Raji (cell line): Measurements from ENCODE around the gene PDZD8.

Experiments
- POLR2A ChIP-seq: IDR thresholded peaks from 2 replicates; pipeline ENCODE4 v1.6.1; 2011; ENCODE audit warnings: low read depth, low read length, control low read depth; ENCODE audit not compliant: insufficient read depth

Gene PDZD8

DNA sequence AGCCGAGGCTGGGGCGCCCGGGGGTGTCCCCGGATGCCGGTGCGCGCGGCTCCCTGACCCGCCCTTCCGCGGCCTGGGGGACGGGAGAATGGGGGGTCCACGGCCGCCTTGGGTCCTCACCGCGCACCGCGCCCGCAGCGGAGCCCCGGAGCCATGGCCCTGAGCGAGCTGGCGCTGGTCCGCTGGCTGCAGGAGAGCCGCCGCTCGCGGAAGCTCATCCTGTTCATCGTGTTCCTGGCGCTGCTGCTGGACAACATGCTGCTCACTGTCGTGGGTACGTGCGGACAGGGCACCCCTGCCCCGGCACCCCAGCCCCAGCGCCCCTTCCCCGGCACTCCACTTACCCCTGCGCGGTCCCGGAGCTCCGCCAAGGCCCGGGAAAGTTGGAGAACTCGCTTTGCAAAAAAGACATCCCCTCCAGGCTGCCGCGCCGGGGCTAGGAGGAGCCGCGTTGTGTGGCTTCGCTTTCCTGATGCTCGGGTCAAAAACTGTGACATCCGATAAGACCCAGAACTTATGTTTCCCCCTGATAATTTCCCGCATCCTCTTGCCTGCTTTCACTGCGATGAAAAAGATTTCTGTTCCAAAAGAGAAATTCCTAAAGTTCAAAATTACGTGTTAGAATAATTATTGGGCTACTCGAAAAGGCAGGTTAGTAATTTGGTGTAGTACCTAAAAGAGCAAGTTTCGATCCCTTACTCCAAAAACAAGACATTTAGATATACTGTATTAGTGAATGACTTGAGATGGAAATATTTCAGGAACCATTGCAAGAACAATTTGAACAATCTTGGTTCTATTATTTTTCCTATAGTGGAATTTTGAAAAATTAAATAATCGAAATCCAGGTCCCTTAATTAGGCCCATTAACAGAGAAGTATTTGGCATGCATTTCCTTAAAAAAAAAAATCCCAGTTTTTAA, 133.4 kb downstream of the PDZD8 start:
- no peak for TF ChIP-seq POLR2A

DNA sequence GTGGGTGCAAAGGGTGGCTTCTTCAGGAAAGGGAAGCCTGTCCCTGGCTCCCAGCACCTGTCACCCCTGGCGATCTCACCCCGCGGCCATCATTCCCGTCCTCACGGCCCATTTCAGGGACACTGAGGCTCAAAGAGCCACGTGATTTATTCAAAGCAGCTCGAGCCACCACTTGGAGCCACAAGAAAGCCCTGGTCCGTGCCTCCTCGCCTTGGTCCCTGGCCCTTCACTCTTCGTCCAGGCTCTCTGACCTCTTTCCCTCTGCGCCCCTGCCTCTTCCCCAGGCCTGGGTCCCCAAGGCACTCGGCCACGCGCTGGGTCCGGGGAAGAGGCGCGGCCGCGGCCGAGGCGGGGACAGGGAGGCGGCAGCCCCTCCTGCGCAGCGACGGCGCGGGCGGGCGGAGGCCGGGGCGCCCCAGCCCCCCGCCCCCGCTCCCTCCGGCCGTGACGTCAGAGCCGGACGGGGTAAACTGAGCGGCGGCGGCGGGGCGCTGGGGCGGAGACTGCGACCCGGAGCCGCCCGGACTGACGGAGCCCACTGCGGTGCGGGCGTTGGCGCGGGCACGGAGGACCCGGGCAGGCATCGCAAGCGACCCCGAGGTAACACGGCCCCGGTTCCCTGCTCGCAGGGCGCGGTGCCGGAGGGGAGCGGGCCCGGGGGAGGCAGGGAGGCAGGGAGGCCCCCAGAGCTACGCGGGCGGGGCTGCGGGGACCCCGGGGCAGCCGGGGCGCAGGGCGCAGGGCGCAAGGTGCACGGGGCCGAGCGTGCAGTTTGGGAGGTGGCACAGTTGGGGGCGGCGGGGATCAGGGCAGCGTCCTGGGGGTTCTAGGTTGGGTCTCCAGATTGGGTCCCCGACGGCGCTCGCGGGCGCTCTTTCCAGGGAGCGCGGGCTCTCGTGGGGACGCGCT, 134.4 kb downstream of the PDZD8 start, which contains the start of gene SLC18A2:
TSS of gene SLC18A2 (plus strand) at position 494 of the 909 bp plus-strand sequence. CDS start 580 bp downstream, outside the sequence.
- TF ChIP-seq POLR2A = no peak

DNA sequence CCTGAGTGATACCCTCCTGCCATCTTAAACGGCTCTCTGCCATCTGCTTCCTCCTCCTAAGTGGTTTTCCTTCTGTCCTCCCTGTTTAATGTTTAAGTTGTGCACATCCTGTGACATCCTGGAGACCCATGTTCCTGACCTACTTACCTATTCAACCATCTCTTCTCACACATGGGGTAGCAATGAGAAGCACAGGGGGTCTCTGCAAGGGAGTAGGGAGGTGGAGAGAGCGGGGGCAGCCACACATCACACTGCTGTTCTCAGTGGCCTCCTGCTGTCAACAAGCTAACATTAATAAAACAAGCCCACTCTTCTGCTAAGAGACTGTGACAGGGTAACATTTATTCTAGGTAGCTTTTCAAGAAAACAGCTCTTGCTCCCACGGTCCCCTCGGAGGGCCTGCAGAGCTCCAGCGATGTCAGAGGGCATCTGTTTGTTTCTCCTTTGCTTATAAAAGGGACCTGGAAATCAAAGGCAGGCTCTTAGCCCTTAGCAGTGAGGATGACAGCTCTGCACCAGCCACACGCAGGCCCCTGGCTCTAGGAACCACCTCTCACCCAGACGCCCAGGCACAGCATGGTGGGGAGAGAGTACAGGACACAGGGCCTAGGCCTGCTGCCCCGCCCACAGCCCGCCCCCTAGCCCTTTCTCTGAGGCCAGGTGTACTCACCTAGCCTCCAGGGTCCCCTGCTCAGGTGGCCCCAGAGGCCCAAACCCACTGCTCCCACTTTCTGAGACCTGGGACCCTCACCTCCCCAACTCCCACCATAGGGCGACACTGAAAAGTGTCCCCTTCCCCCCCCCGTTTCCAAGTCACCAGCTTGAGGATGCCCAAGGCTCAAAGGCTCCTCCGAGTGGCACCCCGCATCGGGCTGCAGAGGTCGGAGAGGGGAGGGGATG, 135.3 kb downstream of the PDZD8 start:
- no peak for TF ChIP-seq POLR2A

DNA sequence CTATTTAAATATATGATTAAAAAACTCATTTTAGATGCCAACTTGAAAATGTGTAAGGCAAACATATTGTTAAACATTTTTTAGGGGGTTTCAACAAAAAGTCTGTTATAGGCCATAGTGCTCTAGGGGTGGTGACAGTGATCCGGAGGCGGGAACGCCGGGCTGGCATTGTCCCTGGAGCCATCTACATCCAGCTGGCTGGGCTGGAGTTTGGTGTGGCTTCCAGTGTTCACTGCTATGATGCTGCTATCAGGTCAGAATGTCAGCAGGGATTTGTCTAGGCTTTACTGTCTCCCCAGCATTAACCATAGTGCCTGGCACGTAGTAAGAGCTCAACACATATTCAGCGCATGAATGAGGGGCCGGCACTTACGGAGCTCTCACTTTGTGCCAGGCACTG, 136.2 kb downstream of the PDZD8 start:
- TF ChIP-seq POLR2A = no peak

DNA sequence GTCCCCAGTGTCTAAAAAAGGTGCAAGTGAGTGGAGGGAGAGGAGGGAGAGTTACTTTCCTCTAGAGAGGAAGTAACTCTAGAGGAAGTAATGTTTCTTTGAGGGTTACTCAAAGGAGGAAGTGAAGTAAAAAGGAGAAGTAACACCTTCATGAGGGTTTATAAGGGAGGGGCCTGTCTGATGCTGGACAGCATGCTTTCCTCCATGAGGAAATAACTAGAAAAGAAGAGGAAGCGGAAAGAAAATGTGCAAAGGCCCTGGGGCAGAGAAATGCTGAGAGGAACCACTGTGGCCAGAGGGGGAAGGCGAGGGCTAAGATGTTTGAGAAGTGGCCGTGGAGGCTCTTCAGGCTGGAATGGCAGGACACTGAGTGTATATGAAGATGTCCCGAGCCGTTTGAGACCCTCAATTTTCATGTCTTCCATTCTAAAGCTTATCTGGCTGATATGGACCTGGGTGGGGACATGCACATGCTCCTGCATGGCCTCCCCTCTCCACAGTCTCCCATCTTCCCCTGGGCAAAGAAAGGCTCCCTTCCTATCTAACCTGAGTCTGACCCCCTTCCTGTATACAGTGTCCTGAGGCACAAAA, 137.7 kb downstream of the PDZD8 start:
- no peak for TF ChIP-seq POLR2A

DNA sequence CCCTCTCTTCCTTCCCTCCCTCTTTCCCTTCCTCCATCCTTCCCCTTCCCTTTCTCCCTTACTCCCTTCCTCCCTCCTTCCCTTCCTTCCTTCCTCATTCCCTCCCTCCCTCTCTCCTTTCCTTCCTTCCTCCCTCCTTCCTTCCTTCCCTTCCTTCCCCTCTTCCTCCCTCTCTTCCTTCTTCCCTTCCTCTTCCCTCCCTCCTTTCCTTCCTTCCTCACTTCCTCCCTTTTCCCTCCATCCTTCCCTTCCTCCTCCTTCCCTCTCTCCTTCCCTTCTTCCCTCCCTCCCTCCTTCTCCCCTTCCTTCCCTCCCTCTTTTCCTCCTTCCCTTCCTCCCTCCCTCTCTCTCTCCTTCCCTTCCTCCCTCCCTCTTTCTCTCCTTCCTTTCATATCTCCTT, 147.0 kb downstream of the PDZD8 start:
- TF ChIP-seq POLR2A = no peak
